Islet of Langerhans (tissue), 1 donor: Measurements from ENCODE around the gene NOTCH4.
"Not testable (repeated sequence)": the region's sequence is repeated elsewhere in the genome, so short reads cannot be mapped to it uniquely, and the experiment has no call there.

Experiments
- FAIRE-seq: peaks from one replicate; lab custom pipeline; 2011; peaks lifted over from hg19 to GRCh38; lab: Jason Lieb, UNC

Gene NOTCH4

GRCh38 chr6:32192608-32193039, 31.2 kb downstream of the NOTCH4 start, which contains the start of gene GPSM3:
Gene GPSM3, minus strand, starts transcription at chr6:32192643. Its CDS starts 130 bp downstream, at chr6:32192513.
- no peak for FAIRE-seq

GRCh38 chr6:32191696-32192607, 31.9 kb downstream of the NOTCH4 start:
- no peak for FAIRE-seq

GRCh38 chr6:32190911-32191677, 32.8 kb downstream of the NOTCH4 start:
- no peak for FAIRE-seq

GRCh38 chr6:32190054-32190851, 33.6 kb downstream of the NOTCH4 start, which contains the start of gene PBX2:
Gene PBX2, minus strand, starts transcription at chr6:32190202. Its CDS starts 287 bp downstream, at chr6:32189915.
- FAIRE-seq, result no peak

GRCh38 chr6:32189742-32190053, 34.2 kb downstream of the NOTCH4 start:
- FAIRE-seq, result no peak

GRCh38 chr6:32189069-32189741, 34.7 kb downstream of the NOTCH4 start:
- FAIRE-seq, result no peak

GRCh38 chr6:32188381-32189068, 35.3 kb downstream of the NOTCH4 start:
- no peak for FAIRE-seq

GRCh38 chr6:32187725-32188380, 36.0 kb downstream of the NOTCH4 start:
- FAIRE-seq, result not testable (repeated sequence)

GRCh38 chr6:32187009-32187709, 36.7 kb downstream of the NOTCH4 start:
- FAIRE-seq, result no peak

GRCh38 chr6:32186151-32186840, 37.6 kb downstream of the NOTCH4 start:
- not testable (repeated sequence) for FAIRE-seq

GRCh38 chr6:32185681-32186131, 38.2 kb downstream of the NOTCH4 start:
- FAIRE-seq, result not testable (repeated sequence)

- no peak for FAIRE-seq
Observed at GRCh38 chr6:32184084-32184640, 39.7 kb downstream of the NOTCH4 start, which contains the start of gene AGER. Gene AGER, minus strand, starts transcription at chr6:32184253. Its CDS starts 31 bp downstream, at chr6:32184222.

GRCh38 chr6:32183483-32184083, 40.3 kb downstream of the NOTCH4 start:
- no peak for FAIRE-seq

- FAIRE-seq, result no peak
Observed at GRCh38 chr6:32183030-32183429, 40.8 kb downstream of the NOTCH4 start.

GRCh38 chr6:32182555-32182981, 41.3 kb downstream of the NOTCH4 start:
- FAIRE-seq, result no peak

- no peak for FAIRE-seq
Observed at GRCh38 chr6:32181915-32182529, 41.8 kb downstream of the NOTCH4 start.

- FAIRE-seq, result no peak
Observed at GRCh38 chr6:32181148-32181702, 42.6 kb downstream of the NOTCH4 start.
